Caki2 (cell line): Measurements from ENCODE around the gene EIF6. TPM values are rescaled to one million over a fixed set of nuclear protein-coding genes. Genes with fewer than 3 reads are reported as not detected.
A peak's percentile ranks its signal among the peaks of the same experiment; 100 is the strongest.

Experiments used
- DNase-seq: peaks from one replicate; pipeline ENCODE4 v3.0.0-alpha.2; 2015; ENCODE audit warnings: low read depth
- in situ Hi-C: cut with HindIII; loops from 2 replicates; pipeline ENCODE4 v1.10.0; 2016; ENCODE audit warnings: low sequenced_read_pairs, low pct_unique_long_range_greater_than_20kb, mixed read lengths
- total RNA-seq: library from RNA; depleted of rRNA; stranded (reverse); fragments of >200 nt; shearing (Covaris generic); gene quantifications from 2 replicates; pipeline ENCODE4 v1.2.3, GENCODE V29; 2014; ENCODE audit warnings: low replicate concordance

The EIF6 gene
- total RNA-seq, 1 experiment from 2014 or later: 355 TPM

- DNase-seq: peak; percentile 63
- in situ Hi-C loops: no loop called here
Measured at GRCh38 chr20:35286077-35286898, 1.7 kb upstream of the EIF6 start.

- in situ Hi-C loops: no loop called here
- peak; percentile 60 for DNase-seq
Measured at GRCh38 chr20:35285806-35286076, 1.2 kb upstream of the EIF6 start.

DNA sequence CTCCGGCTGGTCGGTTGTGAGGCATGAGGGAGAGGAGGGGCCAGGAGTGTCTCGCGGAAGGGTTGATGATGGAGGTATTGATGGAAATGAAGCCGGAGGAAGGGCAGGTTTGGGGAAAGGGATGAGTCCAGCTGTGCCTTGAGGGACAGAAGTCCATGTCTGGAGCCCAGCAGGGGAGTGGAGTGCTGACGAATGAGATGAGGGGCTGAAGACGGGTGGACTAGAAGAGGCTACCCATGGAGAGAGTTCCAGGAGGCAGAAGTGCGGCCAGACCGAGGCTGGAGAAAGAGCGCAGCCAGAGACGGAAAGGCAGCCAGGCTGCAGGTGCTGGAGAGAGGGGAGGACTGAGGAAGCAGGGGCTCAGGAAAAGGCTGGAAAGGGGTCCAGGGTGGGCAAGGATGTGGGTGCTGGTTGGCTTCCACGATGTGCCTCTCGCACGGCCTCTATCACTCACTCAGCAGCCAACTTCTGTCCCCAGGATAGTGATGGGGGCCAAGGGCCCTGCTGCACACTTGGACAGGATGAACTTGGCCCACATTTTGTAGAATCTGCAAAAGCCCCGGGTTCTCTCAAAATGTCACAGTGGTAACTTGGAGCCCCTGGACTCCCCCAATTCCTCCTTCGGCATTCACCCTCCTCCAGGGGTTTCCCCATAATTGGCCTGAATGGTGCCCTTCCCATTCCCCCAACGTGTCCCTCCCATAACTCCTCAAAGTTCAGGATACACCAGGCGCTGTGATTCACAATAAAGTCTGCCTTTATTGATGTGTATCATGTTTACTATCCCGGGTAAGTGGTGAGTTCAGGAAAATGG is 627 bp upstream of the EIF6 start:
- no peak for DNase-seq
- in situ Hi-C loops: no loop called here

- no peak for DNase-seq
- in situ Hi-C loops: no loop called here
Measured at GRCh38 chr20:35283441-35284266, 918 bp downstream of the EIF6 start.

DNA sequence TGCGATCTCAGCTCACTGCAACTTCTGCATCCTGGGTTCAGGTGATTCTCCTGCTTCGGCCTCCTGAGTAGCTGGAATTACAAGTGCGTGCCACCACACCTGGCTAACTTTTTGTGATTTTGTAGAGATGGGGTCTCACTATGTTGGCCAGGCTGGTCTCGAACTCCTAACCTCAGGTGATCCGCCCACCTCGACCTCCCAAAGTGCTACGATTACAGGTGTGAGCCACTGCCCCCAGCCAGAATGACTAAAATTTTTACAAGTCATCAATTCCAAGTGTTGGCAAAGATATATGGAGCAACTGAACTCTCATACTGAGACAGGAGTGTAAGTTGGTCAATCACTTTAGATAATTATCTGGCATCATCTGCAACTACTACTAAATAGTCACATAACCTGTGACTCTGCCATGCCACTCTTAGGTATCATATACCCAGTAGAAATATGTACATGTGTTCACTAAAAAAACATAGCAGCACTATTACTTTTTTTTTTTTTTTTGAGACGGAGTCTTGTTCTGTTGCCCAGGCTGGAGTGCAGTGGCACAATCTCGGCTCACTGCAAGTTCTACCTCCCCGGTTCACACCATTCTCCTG is 3.0 kb downstream of the EIF6 start:
- DNase-seq: no peak
- in situ Hi-C loops: no loop called here

GRCh38 chr20:35280523-35280922 is 4.0 kb downstream of the EIF6 start:
- in situ Hi-C loops: no loop called here
- no peak for DNase-seq

GRCh38 chr20:35279533-35280174 is 4.9 kb downstream of the EIF6 start:
- no peak for DNase-seq
- in situ Hi-C loops: no loop called here

GRCh38 chr20:35279040-35279439 is 5.5 kb downstream of the EIF6 start:
- DNase-seq: no peak
- in situ Hi-C loops: no loop called here

DNA sequence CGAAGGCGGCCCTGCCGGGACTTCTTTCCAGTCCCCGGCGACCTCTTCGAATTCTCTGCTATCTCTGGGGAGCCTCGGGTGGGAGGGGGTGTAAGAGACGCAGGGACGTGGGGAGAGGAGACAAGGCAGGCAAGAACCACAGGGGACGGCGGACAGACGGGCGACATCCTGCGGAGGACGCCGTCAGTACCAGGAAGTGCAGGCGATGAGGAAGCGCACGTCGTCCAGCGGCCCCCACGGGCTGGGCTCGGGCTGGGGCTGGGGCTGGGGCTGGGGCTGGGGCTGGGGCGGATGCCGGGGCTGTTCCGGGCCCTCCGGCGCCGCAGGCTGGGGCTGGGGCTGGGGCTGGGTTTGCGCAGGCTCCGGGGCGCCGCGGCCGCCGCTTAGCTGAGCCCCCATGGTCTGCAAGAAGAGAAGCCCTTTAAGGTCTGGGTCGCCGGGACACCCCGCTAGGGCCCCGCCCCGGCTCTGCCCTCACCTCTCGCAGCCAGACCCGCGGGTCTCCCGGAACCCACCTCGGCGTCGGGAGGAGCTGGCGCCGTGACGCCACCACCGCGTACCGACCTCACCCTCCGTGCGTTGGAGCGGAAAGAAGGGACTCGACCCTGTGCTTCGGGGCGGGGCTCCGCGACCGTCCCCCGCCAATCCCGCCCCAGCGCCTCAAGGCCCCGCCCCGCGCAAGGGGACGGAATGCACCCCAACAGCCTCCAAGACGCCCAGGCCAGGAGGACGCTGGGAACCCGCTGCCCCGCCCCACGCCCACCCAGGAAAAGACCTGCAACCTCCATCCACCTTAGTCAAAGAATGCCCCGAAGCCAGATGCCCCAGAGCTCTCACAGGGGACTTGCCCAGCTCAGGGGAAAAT is 6.8 kb downstream of the EIF6 start, which contains the start of gene MMP24OS:
MMP24OS (minus strand) TSS at position 592 of the 865 bp plus-strand sequence; CDS start at position 399, 193 bp downstream.
- peak; percentile 94 for DNase-seq
- in situ Hi-C loops: no loop called here

DNA sequence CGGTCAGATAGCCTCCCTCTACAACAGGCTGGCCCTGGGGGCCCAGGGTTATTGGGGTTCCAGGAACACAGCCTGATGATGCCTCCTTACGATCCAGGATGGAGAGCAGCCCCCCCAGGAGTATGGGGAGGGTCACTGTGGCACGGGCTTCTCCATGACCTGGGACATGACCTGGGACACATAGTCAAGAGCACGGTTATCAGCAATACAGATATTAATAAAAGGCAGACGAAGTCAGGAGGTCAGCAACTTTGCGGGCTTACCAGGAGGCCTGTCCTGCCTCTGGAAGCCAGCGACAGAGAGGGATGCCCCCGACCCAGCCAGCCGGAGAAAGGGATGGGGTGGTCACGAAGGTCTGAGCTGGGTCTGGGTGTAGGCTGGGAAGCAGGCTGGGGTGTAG is 7.4 kb downstream of the EIF6 start:
- in situ Hi-C loops: no loop called here
- no peak for DNase-seq

DNA sequence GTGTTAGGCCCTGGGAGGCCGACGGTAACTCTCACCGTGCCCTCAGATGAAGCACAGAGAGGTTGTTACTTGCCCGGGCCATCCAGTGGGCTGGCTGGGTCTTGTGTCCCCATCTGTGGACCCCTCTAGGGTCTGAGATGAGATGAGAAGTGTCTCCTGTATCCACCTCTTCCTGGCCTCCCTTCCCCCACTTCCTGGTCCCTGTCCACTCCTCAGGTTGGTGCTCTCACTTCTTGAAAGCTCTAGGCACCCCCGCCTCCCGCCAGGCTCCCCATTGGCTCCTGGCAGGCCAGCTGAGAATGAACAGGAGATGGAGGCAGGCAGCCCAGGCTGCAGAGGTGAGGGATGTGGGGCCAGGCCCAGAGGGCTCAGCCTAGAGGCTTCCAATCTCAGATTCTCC is 8.2 kb downstream of the EIF6 start:
- in situ Hi-C loops: no loop called here
- DNase-seq: no peak

GRCh38 chr20:35275741-35276251 is 8.8 kb downstream of the EIF6 start:
- no peak for DNase-seq
- in situ Hi-C loops: no loop called here

DNA sequence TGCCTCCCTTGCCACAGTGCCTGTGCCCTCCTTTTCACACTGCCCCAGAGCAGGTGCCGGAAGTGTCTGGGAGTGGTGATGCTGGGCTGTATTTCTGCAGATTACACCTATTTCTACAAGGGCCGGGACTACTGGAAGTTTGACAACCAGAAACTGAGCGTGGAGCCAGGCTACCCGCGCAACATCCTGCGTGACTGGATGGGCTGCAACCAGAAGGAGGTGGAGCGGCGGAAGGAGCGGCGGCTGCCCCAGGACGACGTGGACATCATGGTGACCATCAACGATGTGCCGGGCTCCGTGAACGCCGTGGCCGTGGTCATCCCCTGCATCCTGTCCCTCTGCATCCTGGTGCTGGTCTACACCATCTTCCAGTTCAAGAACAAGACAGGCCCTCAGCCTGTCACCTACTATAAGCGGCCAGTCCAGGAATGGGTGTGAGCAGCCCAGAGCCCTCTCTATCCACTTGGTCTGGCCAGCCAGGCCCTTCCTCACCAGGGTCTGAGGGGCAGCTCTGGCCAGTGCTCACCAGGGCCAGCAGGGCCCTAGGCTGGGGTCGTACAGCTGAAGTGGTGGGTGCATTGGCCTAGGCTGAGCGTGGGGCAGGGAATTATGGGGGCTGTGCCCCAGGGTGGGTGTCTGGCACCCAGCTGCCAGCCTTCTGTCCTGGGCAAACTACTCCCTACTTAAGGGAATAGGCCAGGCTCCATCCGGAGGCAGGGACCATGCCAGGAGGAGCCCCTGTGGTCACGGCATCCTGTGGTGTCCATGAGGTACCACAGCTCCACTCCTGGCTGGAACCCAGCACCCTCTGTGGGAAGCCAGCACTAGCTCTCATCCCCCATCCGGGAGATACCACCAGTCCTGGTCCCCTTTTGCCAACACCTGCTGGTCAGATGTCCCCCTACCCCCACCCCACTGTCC is 10.1 kb downstream of the EIF6 start:
- DNase-seq: no peak
- in situ Hi-C loops: no loop called here

GRCh38 chr20:35273449-35274171 is 11.0 kb downstream of the EIF6 start:
- no peak for DNase-seq
- in situ Hi-C loops: no loop called here

- no peak for DNase-seq
- in situ Hi-C loops: no loop called here
Measured at GRCh38 chr20:35271904-35272303, 12.7 kb downstream of the EIF6 start.
